ENCODE data around the gene MAP2. TPM values are rescaled to one million over a fixed set of nuclear protein-coding genes. Genes with fewer than 3 reads are reported as not detected.

Gene MAP2
- total RNA-seq, 1 donor from 2014 or later = 57.6 TPM

DNA sequence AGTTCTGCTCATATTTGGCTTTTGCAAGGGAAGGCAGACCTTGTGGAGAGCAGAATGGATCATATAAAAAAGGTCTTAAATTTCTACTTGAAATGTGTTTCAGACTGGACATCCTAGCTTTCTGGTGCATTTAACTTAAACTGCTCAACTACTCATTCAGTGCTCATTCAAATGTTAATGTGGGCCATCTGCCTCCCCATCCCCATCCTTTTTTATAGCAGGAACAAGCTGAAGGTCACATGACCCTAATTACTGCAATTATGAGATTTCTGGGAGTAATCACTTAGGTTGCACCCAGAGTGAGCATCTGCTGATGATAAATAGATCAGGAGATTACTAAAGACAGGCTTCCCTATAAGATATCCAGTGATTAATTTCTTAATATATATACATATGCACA, 96.1 kb downstream of the MAP2 start:
- no peak for DNase-seq (ENCODE audit: low spot score in 2 of 2)
- Histone ChIP-seq H3K27me3 (no peaks in the 10 kb centered on the region), H3K27ac (no peak overlapping the region), H3K36me3 (no peaks in the 10 kb centered on the region), H3K4me1 (peaks cover 0 to 17% of the 10 kb centered on the region in 2 donors), H3K9me3 (no peaks in the 10 kb centered on the region), H3K4me3 (no peak overlapping the region)
- TF ChIP-seq, protein P1, sequence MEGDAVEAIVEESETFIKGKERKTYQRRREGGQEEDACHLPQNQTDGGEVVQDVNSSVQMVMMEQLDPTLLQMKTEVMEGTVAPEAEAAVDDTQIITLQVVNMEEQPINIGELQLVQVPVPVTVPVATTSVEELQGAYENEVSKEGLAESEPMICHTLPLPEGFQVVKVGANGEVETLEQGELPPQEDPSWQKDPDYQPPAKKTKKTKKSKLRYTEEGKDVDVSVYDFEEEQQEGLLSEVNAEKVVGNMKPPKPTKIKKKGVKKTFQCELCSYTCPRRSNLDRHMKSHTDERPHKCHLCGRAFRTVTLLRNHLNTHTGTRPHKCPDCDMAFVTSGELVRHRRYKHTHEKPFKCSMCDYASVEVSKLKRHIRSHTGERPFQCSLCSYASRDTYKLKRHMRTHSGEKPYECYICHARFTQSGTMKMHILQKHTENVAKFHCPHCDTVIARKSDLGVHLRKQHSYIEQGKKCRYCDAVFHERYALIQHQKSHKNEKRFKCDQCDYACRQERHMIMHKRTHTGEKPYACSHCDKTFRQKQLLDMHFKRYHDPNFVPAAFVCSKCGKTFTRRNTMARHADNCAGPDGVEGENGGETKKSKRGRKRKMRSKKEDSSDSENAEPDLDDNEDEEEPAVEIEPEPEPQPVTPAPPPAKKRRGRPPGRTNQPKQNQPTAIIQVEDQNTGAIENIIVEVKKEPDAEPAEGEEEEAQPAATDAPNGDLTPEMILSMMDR (IDR thresholded peaks at IDR 0.05) = no peak
- intact Hi-C loops (cut with DNase I) = loop anchor here (5.0 to 10.0 kb wide), 2 partner anchors 655 to 1808 kb away; partner anchors contain the start of genes CCNYL1 and KANSL1L

- H3K36me3 ChIP-seq = no peaks in the 10 kb centered on the region
- H3K9me3 ChIP-seq = no peaks in the 10 kb centered on the region
- intact Hi-C loops (cut with DNase I) = loop anchor here (5.0 to 10.0 kb wide), 2 partner anchors 652 to 1811 kb away; partner anchors contain the start of genes CCNYL1 and KANSL1L
- no peaks in the 10 kb centered on the region for H3K27me3 ChIP-seq
- no peak overlapping the region for H3K4me3 ChIP-seq
- peak overlapping the region; percentile 43 to 52 for H3K27ac ChIP-seq
- DNase-seq (ENCODE audit: low spot score in 2 of 2) = no peak
- H3K4me1 ChIP-seq = peaks cover 0 to 36% of the 10 kb centered on the region in 2 donors
- TF ChIP-seq, protein P1 (IDR thresholded peaks at IDR 0.05) = no peak
Observed at GRCh38 chr2:209523041-209523740, 99.3 kb downstream of the MAP2 start.

DNA sequence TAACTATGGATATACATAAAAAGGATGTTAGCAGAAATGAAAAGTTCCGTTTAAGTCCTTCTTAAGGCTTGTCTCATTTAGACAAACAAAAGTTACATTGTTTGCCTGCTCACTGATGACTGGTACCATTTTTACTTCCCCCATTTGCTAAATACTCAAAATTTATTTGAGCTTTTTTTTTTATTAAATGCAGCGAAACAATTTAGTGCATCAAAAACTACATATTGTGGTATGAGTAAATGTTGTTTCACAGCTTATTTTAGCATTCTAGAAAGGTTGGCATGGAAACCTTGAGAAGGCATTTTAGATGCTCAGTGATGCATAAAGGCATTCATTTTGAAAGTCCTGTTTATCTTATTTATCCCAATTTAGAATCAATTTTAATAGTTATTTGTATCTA, 100.0 kb downstream of the MAP2 start:
- intact Hi-C loops (cut with DNase I) = loop anchor here (5.0 to 10.0 kb wide), 2 partner anchors 651 to 1812 kb away; partner anchors contain the start of genes CCNYL1 and KANSL1L
- Histone ChIP-seq H3K4me1 (peaks cover 0 to 32% of the 10 kb centered on the region in 2 donors), H3K36me3 (no peaks in the 10 kb centered on the region), H3K4me3 (no peak overlapping the region), H3K9me3 (no peaks in the 10 kb centered on the region), H3K27me3 (no peaks in the 10 kb centered on the region), H3K27ac (peak overlapping the region in 1 of 2 donors; percentile 84)
- TF ChIP-seq, protein P1 (IDR thresholded peaks at IDR 0.05) = no peak
- no peak for DNase-seq (ENCODE audit: low spot score in 2 of 2)

DNA sequence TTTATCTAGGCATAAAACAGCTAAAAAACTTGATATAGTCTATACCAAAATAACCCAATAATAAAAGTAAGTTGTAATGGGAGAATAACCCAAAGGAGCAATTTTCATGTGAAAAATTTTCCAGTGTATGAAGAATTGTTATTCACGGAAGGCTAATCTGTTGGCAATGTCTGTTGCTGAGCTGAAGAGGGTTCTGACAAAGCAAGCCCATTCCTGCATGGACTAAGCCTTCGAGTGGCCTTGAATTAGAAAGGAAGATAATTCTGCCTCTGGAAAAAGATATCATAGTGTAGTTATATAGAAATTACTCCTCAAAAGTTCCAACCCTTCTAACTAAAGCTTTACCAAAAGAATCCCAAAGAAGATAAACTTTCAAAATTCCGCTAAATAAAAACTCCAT, 101.5 kb downstream of the MAP2 start:
- H3K4me3 ChIP-seq = peak overlapping the region in 1 of 2 donors; percentile 47
- peak overlapping the region; percentile 82 to 84 for H3K27ac ChIP-seq
- intact Hi-C loops (cut with DNase I) = loop anchor here (1.0 to 10.0 kb wide), 2 partner anchors 29 to 649 kb away; partner anchors contain the start of gene KANSL1L
- peaks cover 0 to 32% of the 10 kb centered on the region in 2 donors for H3K4me1 ChIP-seq
- DNase-seq (ENCODE audit: low spot score in 2 of 2) = no peak
- TF ChIP-seq, protein P1 (IDR thresholded peaks at IDR 0.05) = no peak
- no peaks in the 10 kb centered on the region for H3K9me3 ChIP-seq
- H3K27me3 ChIP-seq = no peaks in the 10 kb centered on the region
- H3K36me3 ChIP-seq = no peaks in the 10 kb centered on the region

GRCh38 chr2:209525834-209526281, 102.0 kb downstream of the MAP2 start:
- H3K4me3 ChIP-seq = peak overlapping the region; percentile 31 to 47
- H3K36me3 ChIP-seq = no peaks in the 10 kb centered on the region
- intact Hi-C loops (cut with DNase I) = loop anchor here (1.0 to 10.0 kb wide), 4 partner anchors 30 to 649 kb away; partner anchors contain the start of genes KANSL1L and MAP2
- H3K9me3 ChIP-seq = no peaks in the 10 kb centered on the region
- TF ChIP-seq, protein P1 (IDR thresholded peaks at IDR 0.05) = no peak
- no peak for DNase-seq (ENCODE audit: low spot score in 2 of 2)
- H3K27me3 ChIP-seq = no peaks in the 10 kb centered on the region
- peak overlapping the region; percentile 82 to 84 for H3K27ac ChIP-seq
- H3K4me1 ChIP-seq = peaks cover 0 to 32% of the 10 kb centered on the region in 2 donors

Measured in ascending aorta (tissue), 2 donors.